MM.1S (cell line): ENCODE results near the gene PGM1.

ENCODE experiments used
- DNase-seq: peaks from one replicate; pipeline ENCODE4 v3.0.0-alpha.2; 2015
- H2AFZ ChIP-seq: fragments of 300-600 bp; sonication (generic); 2 replicates; pipeline ENCODE4 v1.6.0; 2016; ENCODE audit warnings: antibody characterized with exemption, low read length
- H3F3A ChIP-seq: fragments of 300-600 bp; sonication (generic); 2 replicates; pipeline ENCODE4 v1.6.1; 2016; ENCODE audit warnings: mild to moderate bottlenecking, antibody characterized with exemption, low read length, moderate library complexity, mixed read lengths; ENCODE audit not compliant: insufficient read depth
- H3K27ac ChIP-seq: fragments of 300-600 bp; sonication (generic); 2 replicates; pipeline ENCODE4 v1.5.1; 2016; ENCODE audit warnings: mild to moderate bottlenecking, low read length
- H3K27me3 ChIP-seq: fragments of 300-600 bp; sonication (generic); replicated peaks from 2 replicates; pipeline ENCODE4 v1.6.0; 2016; ENCODE audit warnings: low read length; ENCODE audit not compliant: insufficient read depth
- H3K36me3 ChIP-seq: fragments of 300-600 bp; sonication (generic); replicated peaks from 2 replicates; pipeline ENCODE4 v1.6.1; 2016; ENCODE audit warnings: mild to moderate bottlenecking, low read length, mixed read lengths; ENCODE audit not compliant: insufficient read depth
- H3K4me1 ChIP-seq: fragments of 300-600 bp; sonication (generic); 2 replicates; pipeline ENCODE4 v1.6.1; 2016; ENCODE audit warnings: low read length, mixed read lengths
- H3K4me2 ChIP-seq: fragments of 300-600 bp; sonication (generic); 2 replicates; pipeline ENCODE4 v1.6.0; 2016; ENCODE audit warnings: low read depth, low read length
- H3K4me3 ChIP-seq: fragments of 300-600 bp; sonication (generic); 2 replicates; pipeline ENCODE4 v1.5.1; 2016; ENCODE audit warnings: low read length, mixed read lengths
- H3K79me2 ChIP-seq: fragments of 300-600 bp; sonication (generic); 2 replicates; pipeline ENCODE4 v1.6.1; 2016; ENCODE audit warnings: mixed run types, low read length, mixed read lengths
- H3K9ac ChIP-seq: fragments of 300-600 bp; sonication (generic); 2 replicates; pipeline ENCODE4 v1.6.1; 2016; ENCODE audit warnings: low read length, mixed read lengths
- H3K9me2 ChIP-seq: fragments of 300-600 bp; sonication (generic); replicated peaks from 2 replicates; pipeline ENCODE4 v1.6.1; 2016; ENCODE audit warnings: mild to moderate bottlenecking, low read length, mixed read lengths; ENCODE audit not compliant: insufficient read depth
- H3K9me3 ChIP-seq: fragments of 300-600 bp; sonication (generic); replicated peaks from 2 replicates; pipeline ENCODE4 v1.6.1; 2016; ENCODE audit warnings: mild to moderate bottlenecking, low read length, mixed read lengths; ENCODE audit not compliant: insufficient read depth
- H4K20me1 ChIP-seq: fragments of 300-600 bp; sonication (generic); 2 replicates; pipeline ENCODE4 v1.6.1; 2016; ENCODE audit warnings: mild to moderate bottlenecking, low read length, moderate library complexity, mixed read lengths; ENCODE audit not compliant: insufficient read depth
- EZH2 ChIP-seq: fragments of 300-600 bp; sonication (generic); optimal IDR thresholded peaks from 2 replicates; pipeline ENCODE3; 2017; ENCODE audit warnings: low read depth, mild to moderate bottlenecking, antibody characterized with exemption, low read length, mixed read lengths
- EZH2phosphoT487 ChIP-seq: fragments of 300-600 bp; sonication (generic); IDR thresholded peaks from 2 replicates; pipeline ENCODE4 v1.6.1; 2018; ENCODE audit warnings: antibody characterized with exemption, low read length
- TF ChIP-seq, protein P1 (sequence below): fragments of 300-600 bp; sonication (generic); IDR thresholded peaks from 2 replicates; pipeline ENCODE4 v1.5.1; 2016; ENCODE audit warnings: antibody characterized with exemption, low read length, mixed read lengths

Gene PGM1

DNA sequence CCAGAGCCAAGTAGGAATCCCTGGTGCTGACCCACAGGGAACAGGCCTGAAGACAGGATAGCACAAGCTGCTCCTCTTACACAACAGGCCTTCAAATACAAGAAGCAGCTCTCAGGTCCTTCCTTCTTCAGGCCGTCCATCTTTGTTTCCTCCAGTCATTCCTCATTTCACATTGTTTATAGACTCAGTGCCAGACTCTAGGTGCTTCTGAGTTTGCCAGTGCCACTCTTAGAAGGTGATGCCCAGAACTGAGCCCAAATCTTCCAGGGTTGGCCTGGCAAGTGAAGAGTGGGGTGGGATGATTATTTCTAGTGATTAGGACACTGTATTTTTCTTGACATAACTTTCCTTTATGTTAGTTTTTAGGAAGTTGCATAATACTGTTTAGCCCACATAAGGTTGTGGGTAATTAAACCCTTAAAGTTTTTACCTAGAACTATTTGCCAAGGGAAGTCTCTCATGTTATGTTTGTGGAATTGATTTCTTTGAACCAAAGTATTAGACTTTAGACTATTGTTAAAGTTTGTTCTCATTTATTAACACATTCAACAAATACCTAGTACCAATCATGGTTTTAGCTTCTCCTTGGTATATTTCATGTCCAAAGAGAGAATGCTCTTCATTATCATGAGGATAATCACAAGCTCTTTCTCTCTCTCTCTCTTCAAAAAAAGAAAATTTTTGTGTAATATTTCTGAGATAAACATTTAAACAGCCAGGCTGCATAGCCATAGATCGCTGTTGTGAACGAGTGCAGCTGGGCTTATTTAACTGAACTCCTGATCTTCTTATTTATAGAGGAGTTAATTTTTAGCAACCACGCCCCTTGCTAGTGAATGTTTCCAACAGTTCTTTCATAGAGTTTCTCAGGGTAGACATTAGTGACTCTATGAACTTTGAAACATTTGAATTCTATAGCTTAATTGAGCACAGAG, 47.7 kb downstream of the PGM1 start:
- H3K27ac ChIP-seq = no peak overlapping the region
- no peaks in the 10 kb centered on the region for H3K4me1 ChIP-seq
- H3K9me2 ChIP-seq = no peaks in the 10 kb centered on the region
- no peak for DNase-seq
- H3K9ac ChIP-seq = no peak overlapping the region
- TF ChIP-seq EZH2 (no peak), EZH2phosphoT487 (no peak)
- TF ChIP-seq, protein P1, sequence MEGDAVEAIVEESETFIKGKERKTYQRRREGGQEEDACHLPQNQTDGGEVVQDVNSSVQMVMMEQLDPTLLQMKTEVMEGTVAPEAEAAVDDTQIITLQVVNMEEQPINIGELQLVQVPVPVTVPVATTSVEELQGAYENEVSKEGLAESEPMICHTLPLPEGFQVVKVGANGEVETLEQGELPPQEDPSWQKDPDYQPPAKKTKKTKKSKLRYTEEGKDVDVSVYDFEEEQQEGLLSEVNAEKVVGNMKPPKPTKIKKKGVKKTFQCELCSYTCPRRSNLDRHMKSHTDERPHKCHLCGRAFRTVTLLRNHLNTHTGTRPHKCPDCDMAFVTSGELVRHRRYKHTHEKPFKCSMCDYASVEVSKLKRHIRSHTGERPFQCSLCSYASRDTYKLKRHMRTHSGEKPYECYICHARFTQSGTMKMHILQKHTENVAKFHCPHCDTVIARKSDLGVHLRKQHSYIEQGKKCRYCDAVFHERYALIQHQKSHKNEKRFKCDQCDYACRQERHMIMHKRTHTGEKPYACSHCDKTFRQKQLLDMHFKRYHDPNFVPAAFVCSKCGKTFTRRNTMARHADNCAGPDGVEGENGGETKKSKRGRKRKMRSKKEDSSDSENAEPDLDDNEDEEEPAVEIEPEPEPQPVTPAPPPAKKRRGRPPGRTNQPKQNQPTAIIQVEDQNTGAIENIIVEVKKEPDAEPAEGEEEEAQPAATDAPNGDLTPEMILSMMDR = no peak
- H3F3A ChIP-seq = no peaks in the 10 kb centered on the region
- H3K27me3 ChIP-seq = no peaks in the 10 kb centered on the region
- no peaks in the 10 kb centered on the region for H3K36me3 ChIP-seq
- H3K4me3 ChIP-seq = no peak overlapping the region
- H4K20me1 ChIP-seq = no peaks in the 10 kb centered on the region
- H3K79me2 ChIP-seq = no peaks in the 10 kb centered on the region
- H3K9me3 ChIP-seq = no peaks in the 10 kb centered on the region
- no peak overlapping the region for H3K4me2 ChIP-seq
- H2AFZ ChIP-seq = no peak overlapping the region

DNA sequence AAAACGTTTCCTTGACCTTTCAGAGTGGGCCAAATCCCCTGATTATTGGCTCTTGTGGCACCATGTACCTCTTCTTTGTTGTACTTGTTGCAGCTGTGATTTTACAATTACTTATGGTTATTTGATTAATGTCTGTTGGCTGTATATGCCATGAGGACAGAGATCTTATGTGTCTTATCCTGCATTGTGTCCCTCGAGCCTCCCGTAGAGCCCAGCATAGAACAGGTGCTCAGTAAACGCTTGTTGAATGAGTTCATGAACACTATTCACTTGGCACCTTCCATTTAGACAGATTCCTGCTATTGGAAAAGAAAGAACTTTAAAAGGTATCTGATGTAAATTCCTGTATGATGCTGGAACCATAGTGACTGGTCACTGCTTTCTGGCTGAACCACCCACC, 48.4 kb downstream of the PGM1 start:
- Histone ChIP-seq H3K4me1 (no peaks in the 10 kb centered on the region), H3F3A (no peaks in the 10 kb centered on the region), H3K4me3 (no peak overlapping the region), H4K20me1 (no peaks in the 10 kb centered on the region), H3K9me2 (no peaks in the 10 kb centered on the region), H2AFZ (no peak overlapping the region), H3K4me2 (no peak overlapping the region), H3K9ac (no peak overlapping the region), H3K27me3 (no peaks in the 10 kb centered on the region), H3K27ac (no peak overlapping the region), H3K9me3 (no peaks in the 10 kb centered on the region), H3K79me2 (no peaks in the 10 kb centered on the region), H3K36me3 (no peaks in the 10 kb centered on the region)
- DNase-seq = no peak
- TF ChIP-seq EZH2 (no peak), EZH2phosphoT487 (no peak)
- TF ChIP-seq, protein P1 = no peak

GRCh38 chr1:63642901-63643300, 49.7 kb downstream of the PGM1 start:
- H4K20me1 ChIP-seq = no peaks in the 10 kb centered on the region
- no peaks in the 10 kb centered on the region for H3K27me3 ChIP-seq
- H3K4me3 ChIP-seq = no peak overlapping the region
- no peak overlapping the region for H3K9ac ChIP-seq
- TF ChIP-seq, protein P1 = no peak
- TF ChIP-seq EZH2phosphoT487 (no peak), EZH2 (no peak)
- no peak overlapping the region for H3K27ac ChIP-seq
- H3K36me3 ChIP-seq = no peaks in the 10 kb centered on the region
- H3K9me2 ChIP-seq = no peaks in the 10 kb centered on the region
- DNase-seq = no peak
- H3F3A ChIP-seq = no peaks in the 10 kb centered on the region
- H3K9me3 ChIP-seq = no peaks in the 10 kb centered on the region
- no peaks in the 10 kb centered on the region for H3K79me2 ChIP-seq
- H3K4me1 ChIP-seq = no peaks in the 10 kb centered on the region
- no peak overlapping the region for H2AFZ ChIP-seq
- no peak overlapping the region for H3K4me2 ChIP-seq
